Thymus (tissue), 2 donors: ENCODE measurements around the gene COL1A2. TPM values are rescaled to one million over a fixed set of nuclear protein-coding genes. Genes with fewer than 3 reads are reported as not detected.

Experiments used
- polyA plus RNA-seq: library from polyadenylated mRNA; stranded (reverse); fragments of 200-250 nt; gene quantifications from one replicate; pipeline ENCODE4 v1.2.3, GENCODE V29; 2013
- total RNA-seq: library from RNA; stranded (reverse); fragments of 120-200 nt; gene quantifications from one replicate; pipeline ENCODE4 v1.2.4, GENCODE V29; 2013
- donor health status: healthy.

The COL1A2 gene
- total and polyA plus RNA-seq, 2 donors: 27.4 to 55.3 TPM

Other genes starting within 250 kb of the COL1A2 start
- gene CASD1, start 114.9 kb downstream of the COL1A2 start, total RNA-seq: 20.2 TPM
- gene CASD1, start 114.9 kb downstream of the COL1A2 start, polyA plus RNA-seq: 34.2 TPM